ENCODE measurements around the gene REM2. TPM values are rescaled to one million over a fixed set of nuclear protein-coding genes. Genes with fewer than 3 reads are reported as not detected.
"Not testable (repeated sequence)": the region's sequence is repeated elsewhere in the genome, so short reads cannot be mapped to it uniquely, and the experiment has no call there.

Gene REM2
- total RNA-seq, 4 donors from 2014 or later = 0.26 to 0.66 (median 0.38) TPM

DNA sequence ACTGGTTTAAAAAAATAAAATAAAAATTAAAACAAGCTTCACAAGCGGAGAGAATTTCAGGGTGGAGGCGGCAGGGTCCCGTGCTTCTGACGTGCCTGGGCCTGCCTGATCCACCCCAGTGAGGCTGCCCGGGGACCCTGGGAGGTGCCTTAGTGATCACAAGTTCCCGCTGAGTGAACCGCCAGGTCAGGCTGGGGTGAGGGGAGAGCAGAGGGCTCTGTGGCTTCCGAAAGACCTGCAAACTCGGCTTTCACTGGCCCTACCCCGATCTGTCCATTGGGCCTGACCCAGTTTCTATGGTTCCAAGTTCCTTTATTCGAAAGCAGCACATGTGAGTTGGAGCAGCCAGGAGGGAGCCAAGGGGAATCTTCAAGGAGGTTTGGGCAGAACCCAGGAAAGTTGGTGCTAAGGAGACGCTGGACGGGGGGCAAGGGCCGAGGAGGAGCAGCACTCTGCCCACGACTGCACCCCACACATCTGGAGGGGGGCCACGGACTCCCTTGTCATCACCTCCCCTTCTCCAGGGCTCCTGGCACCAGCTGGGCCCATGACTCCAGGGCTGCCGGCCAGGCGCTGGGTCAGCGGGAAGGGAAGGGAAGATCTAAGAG, 33.7 kb upstream of the REM2 start:
- intact Hi-C loops (cut with DNase I) = no loop called here
- DNase-seq (ENCODE audit: extremely low spot score) = no peak

GRCh38 chr14:22850944-22851764, 31.9 kb upstream of the REM2 start:
- Histone ChIP-seq H3K27me3 (no peaks in the 10 kb centered on the region), H3K9me3 (no peaks in the 10 kb centered on the region), H3K4me3 (peak overlapping the region in 2 of 4 donors; percentile 12 to 14), H3K36me3 (peaks cover 3 to 10% (median 9%) of the 10 kb centered on the region in 4 donors), H3K4me1 (peaks cover 64 to 75% (median 73%) of the 10 kb centered on the region in 4 donors), H3K27ac (replicated peaks in 1 of 4) (peak overlapping the region; percentile 84 to 93 (median 88))
- 22% methylated on average over 5 of the region's 9 CpGs for WGBS
- DNase-seq (ENCODE audit: extremely low spot score) = peak; percentile 96
- intact Hi-C loops (cut with DNase I) = loop anchor here (2.0 to 10.0 kb wide), 2 partner anchors 14 to 296 kb away; partner anchors contain the start of gene MMP14
- TF ChIP-seq EP300 (IDR thresholded peaks at IDR 0.05) (no peak), CTCF (IDR thresholded peaks at IDR 0.05) (no peak), POLR2A (IDR thresholded peaks at IDR 0.05; ENCODE audit: low read depth) (no peak), POLR2AphosphoS5 (IDR thresholded peaks at IDR 0.05) (peak; percentile 78 to 85)

More for the DNA sequence above, 33.7 kb upstream of the REM2 start:
- Histone ChIP-seq H3K9me3 (no peaks in the 10 kb centered on the region), H3K27me3 (no peaks in the 10 kb centered on the region), H3K4me1 (peaks cover 67 to 91% (median 90%) of the 10 kb centered on the region in 4 donors), H3K36me3 (peaks cover 21 to 29% (median 27%) of the 10 kb centered on the region in 4 donors), H3K27ac (replicated peaks in 1 of 4) (peak overlapping the region; percentile 84 to 93 (median 88)), H3K4me3 (peak overlapping the region; percentile 1 to 18 (median 7))
- no peak for TF ChIP-seq POLR2A (IDR thresholded peaks at IDR 0.05; ENCODE audit: low read depth)
- peak; percentile 13 to 44 for TF ChIP-seq POLR2AphosphoS5 (IDR thresholded peaks at IDR 0.05)
- no peak for TF ChIP-seq EP300 (IDR thresholded peaks at IDR 0.05)
- 34% methylated on average over 11 of the region's 19 CpGs for WGBS

- not testable (repeated sequence) for H3K27me3 ChIP-seq; H3K36me3 ChIP-seq; H3K9me3 ChIP-seq; DNase-seq (ENCODE audit: extremely low spot score); H3K4me3 ChIP-seq
- H3K4me1 ChIP-seq = peaks cover 55 to 65% (median 63%) of the 10 kb centered on the region in 4 donors
- peak overlapping the region; percentile 84 to 93 (median 88) for H3K27ac ChIP-seq (replicated peaks in 1 of 4)
- intact Hi-C loops (cut with DNase I) = loop anchor here (10.0 kb wide), 1 partner anchor 297 kb away; no protein-coding TSS in a partner anchor
- WGBS = 83% methylated on average over 12 of the region's 12 CpGs
These were observed 30.8 kb upstream of the REM2 start for GRCh38 chr14:22852178-22852577.

DNA sequence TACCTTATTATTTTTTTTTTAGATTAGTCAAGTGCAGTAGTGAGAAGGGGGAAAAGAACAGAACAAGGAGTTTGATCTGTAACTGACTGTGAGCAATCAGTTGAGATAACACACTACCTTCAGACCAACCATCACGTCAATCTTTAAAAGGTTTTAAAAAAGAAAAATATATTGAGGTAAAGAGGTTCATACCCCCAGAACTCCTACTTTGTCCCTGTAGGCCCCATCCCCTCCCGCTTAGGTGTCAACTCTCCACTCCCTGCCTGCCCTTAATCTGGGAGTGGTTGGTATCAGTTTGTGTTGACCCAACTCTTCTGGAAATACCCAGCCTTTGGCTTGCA, 30.5 kb upstream of the REM2 start:
- intact Hi-C loops (cut with DNase I) = loop anchor here (10.0 kb wide), 1 partner anchor 298 kb away; no protein-coding TSS in a partner anchor
- H3K9me3 ChIP-seq = no peaks in the 10 kb centered on the region
- H3K27ac ChIP-seq (replicated peaks in 1 of 4) = peak overlapping the region in 3 of 4 donors; percentile 86 to 93 (median 91)
- peaks cover 51 to 61% (median 59%) of the 10 kb centered on the region in 4 donors for H3K4me1 ChIP-seq
- WGBS = 81% methylated on average over 2 of the region's 2 CpGs
- H3K27me3 ChIP-seq = no peaks in the 10 kb centered on the region
- H3K36me3 ChIP-seq = no peaks in the 10 kb centered on the region
- DNase-seq (ENCODE audit: extremely low spot score) = no peak
- H3K4me3 ChIP-seq = no peak overlapping the region
- TF ChIP-seq CTCF (IDR thresholded peaks at IDR 0.05) (no peak), EP300 (IDR thresholded peaks at IDR 0.05) (no peak)

DNA sequence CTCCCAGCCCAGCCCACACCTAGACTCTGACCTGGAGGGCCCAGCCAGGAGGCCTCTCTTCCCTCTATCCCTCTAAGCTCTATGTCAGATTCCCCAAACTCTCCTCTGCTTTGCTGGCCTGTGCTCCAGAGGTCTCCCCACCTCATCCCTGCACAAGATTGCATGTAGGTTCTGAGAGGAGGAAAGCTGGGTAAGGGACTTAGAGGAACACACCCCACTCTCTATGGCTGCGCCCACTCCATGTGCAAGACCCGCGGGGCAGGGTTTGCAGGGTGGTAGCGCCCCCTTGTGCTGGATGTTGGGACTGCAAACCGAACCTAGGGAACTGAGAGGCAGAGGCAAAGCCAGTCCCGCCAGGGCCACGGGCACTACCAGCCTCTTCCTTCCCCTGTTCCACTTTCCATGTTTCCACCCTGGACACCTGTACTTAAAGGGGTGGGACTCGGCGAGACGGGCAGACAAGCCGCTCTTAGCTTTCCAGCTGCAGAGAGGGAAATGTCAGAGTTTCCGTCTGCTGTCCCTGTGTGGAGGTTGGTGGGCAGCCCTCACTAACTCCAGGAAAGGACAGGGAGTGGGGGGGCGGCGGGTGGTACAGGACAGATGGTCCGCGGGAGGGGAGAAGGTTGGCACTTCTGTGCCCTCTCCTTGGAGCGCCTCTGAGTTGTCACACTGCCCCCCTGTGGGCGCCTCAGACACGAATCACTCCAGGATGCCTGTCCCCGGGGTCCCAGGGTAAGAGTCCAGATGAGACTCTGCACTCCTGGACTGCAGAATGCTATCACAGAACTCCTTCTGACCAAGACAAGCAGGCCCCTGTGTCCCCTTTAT, 29.9 kb upstream of the REM2 start:
- no peaks in the 10 kb centered on the region for H3K9me3 ChIP-seq
- TF ChIP-seq POLR2A (IDR thresholded peaks at IDR 0.05; ENCODE audit: low read depth) = no peak
- TF ChIP-seq CTCF (IDR thresholded peaks at IDR 0.05) = peak; percentile 73 to 94 (median 91)
- TF ChIP-seq EP300 (IDR thresholded peaks at IDR 0.05) = no peak
- peak; percentile 30 to 62 for TF ChIP-seq POLR2AphosphoS5 (IDR thresholded peaks at IDR 0.05)
- DNase-seq (ENCODE audit: extremely low spot score) = peak; percentile 99
- H3K4me3 ChIP-seq = peak overlapping the region; percentile 45 to 60 (median 46)
- H3K27me3 ChIP-seq = no peaks in the 10 kb centered on the region
- peaks cover 46 to 55% (median 53%) of the 10 kb centered on the region in 4 donors for H3K4me1 ChIP-seq
- intact Hi-C loops (cut with DNase I) = loop anchor here (1.0 to 10.0 kb wide), 2 partner anchors 31 to 298 kb away; no protein-coding TSS in a partner anchor
- H3K27ac ChIP-seq (replicated peaks in 1 of 4) = peak overlapping the region; percentile 36 to 93 (median 88)
- WGBS = 1% methylated on average over 9 of the region's 20 CpGs
- no peaks in the 10 kb centered on the region for H3K36me3 ChIP-seq

GRCh38 chr14:22854296-22854695, 28.7 kb upstream of the REM2 start:
- H3K9me3 ChIP-seq = not testable (repeated sequence)

More at GRCh38 chr14:22854296-22854695, 28.7 kb upstream of the REM2 start:
- intact Hi-C loops (cut with DNase I) = loop anchor here (10.0 kb wide), 1 partner anchor 299 kb away; no protein-coding TSS in a partner anchor
- H3K27ac ChIP-seq (replicated peaks in 1 of 4); H3K36me3 ChIP-seq; H3K27me3 ChIP-seq; DNase-seq (ENCODE audit: extremely low spot score); H3K4me3 ChIP-seq: not testable (repeated sequence)
- WGBS = 96% methylated on average over 11 of the region's 11 CpGs
- H3K4me1 ChIP-seq = peaks cover 34 to 44% (median 42%) of the 10 kb centered on the region in 4 donors

Data from esophagus muscularis mucosa (tissue), 4 donors.